Amniotic epithelial cell (primary cell): ENCODE results near the gene PSMC1.
"Not testable (repeated sequence)": the region's sequence is repeated elsewhere in the genome, so short reads cannot be mapped to it uniquely, and the experiment has no call there.

Source experiments
- DNase-seq: peaks from one replicate; pipeline ENCODE4 v3.0.0-alpha.2; 2010; ENCODE audit warnings: low read depth

Gene PSMC1

DNA sequence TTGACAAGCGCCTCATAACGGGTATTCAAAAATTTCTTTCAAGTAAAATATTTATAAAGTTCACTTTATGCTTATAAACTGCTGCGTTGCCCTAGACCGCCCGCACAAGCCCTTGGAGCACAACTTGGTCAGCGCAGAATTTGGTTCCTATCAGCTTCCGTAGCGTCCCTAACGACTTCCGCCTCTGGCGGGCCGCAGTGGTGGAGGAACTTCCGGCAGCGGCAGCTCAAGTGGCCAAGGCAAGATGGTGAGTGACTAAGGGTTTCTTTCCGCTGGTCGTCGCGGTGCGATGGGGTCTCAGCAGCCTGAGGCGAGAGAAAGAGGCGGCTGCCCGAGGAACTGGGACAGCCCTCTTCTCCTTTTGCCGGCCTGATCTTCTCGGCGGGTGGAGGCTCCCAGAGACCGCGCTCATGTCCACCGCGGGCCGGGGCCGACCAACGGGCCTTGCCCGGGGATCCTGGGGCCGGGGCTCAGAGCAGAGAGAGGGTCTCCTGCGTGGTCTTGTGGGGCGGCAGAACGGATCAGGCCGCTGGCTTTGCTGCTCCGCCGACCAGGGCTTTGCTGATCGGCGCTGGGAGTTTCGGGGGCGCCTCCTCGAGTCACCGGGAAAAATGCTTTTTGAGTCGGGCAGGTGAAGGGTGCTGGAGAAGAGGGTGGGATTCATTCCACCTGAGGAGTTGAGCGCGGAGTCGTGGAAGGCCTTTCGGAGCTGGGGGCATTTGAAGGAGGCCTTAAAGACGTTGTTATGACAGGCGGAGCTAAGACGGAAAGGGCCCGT lies at the start of gene PSMC1:
Gene PSMC1 (plus strand): TSS at position 200 of the 778 bp plus-strand sequence. CDS start 45 bp downstream, at position 245.
- DNase-seq = peak; percentile 95

DNA sequence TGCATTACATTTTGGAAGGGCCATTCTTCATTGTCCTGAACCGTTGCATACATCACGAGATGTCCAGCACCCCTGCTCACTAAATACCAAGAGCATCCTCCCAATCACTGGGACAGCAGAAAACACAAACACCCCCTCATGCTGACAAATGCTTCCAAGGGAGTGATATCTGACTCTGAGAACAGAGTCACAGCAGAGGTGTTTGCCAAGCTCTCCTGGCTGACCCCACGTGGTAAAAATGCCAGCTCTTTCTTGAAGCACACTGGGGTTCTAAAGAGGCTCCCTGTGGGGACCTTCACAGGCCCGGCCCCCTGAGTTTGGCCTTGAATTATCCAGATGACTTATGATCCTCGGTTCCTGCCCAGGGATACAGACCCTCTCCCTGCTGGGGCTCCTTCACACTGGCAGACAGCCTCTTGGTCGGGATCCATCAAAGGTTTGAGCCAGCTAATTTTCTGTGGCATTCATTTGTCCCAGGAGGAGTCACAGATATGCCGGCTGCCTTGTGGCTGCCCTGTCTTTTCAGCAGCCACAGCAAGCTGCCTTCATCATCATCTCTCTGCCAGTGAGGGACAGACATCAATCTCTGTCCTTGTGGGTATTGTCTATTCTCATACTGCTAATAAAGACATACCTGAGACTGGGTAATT lies 43.1 kb upstream of the PSMC1 start:
- DNase-seq = no peak

DNA sequence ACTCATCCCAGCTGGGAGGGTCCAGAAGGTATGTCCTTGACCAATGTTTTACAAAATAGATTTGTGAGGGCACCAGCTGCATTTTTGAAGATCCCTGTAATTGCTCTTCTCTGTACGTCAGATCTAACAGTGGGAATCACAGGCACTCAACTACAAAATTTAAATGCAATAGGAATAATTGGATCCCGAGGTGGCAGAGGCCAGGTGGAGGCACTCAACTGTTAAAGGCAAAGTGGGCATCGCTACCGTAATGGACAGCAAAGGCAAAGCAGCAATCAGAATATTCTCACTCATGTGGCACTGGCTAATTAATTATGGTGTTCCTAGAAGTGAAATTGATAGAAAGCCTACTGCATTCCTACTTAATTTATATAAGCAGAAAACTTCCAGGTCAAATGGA lies 27.9 kb upstream of the PSMC1 start:
- DNase-seq = no peak

DNA sequence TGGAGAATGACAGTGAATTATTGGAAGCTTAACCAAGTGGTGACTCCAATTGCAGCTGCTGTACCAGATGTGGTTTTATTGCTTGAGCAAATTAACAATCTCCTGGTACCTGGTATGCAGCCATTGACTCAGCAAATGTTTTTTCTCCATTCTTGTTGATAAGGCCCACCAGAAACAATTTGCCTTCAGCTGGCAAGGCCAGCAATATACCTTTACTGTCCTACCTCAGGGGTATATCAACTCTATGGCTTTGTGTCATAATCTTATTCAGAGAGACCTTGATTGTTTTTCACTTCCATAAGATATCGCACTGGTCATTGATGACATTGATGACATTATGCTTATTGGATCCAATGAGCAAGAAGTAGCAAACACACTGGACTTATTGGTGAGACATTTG lies 26.4 kb upstream of the PSMC1 start:
- not testable (repeated sequence) for DNase-seq

DNA sequence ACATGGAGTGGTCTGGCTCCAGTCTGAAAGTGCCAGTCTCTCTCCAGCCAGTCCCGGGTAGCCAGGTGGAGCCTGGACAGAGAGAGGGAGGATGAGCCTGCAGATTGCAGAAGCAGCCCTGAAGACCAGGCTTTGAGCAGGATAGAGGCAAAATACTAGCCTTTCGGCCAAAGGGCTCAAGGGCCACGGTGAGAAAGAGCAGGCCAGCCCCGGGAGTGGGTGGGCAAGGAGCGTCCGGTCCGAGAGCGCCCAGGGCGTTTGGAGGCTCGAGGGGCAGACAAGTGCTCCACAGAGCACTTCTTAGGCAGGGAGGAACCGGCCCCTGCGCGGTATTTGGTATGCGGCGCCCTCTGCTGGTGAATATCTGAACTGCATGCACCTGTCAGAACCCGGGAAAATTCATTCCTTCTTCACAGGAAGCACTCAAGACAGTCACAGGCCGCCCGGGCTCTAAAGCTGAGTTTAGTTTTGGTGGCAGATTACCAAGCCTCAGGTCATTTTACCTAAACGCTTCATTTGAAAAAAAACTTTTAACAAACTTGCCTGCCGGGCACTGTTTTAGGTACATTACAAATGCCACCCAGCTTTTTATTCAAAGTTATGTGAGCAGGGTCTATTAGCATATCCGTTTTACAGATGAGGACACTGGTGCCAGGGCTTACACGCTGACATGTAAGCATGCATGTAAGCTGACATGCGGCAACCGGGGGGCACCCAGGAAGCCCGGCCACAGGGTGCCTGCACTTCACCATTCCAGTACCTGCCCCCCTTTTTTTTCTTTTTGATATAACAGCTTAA lies 21.0 kb upstream of the PSMC1 start:
- peak; percentile 34 for DNase-seq

DNA sequence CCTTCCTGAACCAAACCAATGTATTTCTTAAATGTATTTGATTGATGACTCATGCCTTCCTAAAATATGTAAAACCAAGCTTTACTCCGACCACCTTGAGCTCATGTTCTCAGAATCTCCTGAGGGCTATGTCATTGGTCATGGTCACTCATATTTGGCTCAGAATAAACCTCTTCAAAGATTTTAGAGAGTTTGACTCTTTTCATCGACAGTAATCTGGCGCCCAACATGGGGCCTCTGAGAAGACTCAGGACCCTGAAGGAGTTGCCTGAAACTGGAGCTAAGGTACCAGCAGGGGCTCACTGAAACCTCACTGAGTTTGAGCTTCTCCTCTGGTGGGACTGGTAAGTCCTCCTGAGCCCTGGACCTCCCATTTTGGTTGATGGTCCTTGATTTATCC lies 17.2 kb upstream of the PSMC1 start:
- DNase-seq = peak; percentile 17

DNA sequence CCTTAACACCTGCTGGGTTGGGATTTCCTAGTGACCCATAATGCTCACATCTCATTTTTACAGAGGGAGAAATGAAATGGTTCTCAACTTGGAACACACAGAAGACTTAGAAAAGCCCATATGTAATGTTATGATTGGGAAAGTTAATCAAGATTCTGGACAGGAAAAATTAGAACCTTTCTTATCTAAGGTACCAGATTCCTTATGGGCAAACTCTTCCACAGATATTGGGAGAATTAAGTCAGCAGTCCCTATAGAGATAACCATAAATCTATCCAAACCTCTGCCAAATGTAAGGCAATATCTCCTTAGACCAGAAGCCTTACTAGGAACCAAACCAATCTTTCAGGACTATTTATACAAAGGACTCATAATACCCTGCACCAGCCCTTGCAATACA lies 13.9 kb upstream of the PSMC1 start:
- DNase-seq = no peak

DNA sequence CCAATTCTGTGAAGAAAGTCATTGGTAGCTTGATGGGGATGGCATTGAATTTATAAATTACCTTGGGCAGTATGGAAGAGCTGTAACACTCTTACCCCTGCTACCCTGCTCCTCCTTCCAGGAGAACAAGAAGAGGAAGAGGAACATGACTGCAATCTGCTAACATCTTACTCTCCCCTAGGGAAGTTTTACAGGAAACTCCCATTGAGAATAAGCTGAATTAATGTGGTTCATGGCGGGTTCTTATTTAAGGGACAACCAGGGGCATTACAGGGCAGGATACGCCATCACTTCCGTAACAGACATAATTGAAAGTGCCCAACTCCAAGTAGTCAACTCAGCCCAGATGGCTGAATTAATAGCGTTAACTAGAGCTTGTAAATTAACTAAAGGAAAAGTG lies 9.4 kb upstream of the PSMC1 start:
- no peak for DNase-seq

DNA sequence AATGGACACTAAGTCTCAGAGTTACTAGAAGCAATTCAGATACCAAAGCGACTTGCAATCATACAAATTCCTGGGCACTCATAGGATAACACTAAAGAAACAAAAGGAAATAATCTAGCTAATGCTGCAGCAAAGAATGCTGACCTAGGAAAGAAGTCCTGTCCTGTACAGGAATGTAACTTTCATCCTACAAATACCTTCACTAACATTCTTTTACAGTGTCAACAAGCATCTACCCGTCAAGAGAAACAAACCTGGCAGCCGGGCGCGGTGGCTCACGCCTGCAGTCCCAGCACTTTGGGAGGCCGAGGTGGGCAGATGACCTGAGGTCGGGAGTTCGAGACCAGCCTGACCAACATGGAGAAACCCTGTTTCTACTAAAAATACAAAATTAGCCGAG lies 8.9 kb upstream of the PSMC1 start:
- not testable (repeated sequence) for DNase-seq

DNA sequence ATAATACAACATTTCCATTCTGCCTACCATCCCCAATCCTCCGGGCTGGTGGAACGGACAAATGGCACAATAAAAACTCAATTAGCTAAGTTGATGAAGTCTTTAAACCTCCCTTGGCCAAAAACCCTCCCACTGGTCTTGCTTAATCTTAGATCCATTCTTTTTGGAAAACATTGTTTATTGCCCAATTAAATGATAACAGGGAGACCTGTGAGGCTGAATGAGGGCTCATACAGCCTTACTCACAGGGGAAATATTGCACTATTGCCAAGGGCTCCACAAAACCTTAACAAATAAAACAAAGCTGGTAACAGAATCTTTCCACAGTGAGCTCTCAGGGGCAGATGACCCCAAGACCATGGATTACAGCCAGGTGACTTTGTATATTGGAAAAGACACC lies 7.8 kb upstream of the PSMC1 start:
- DNase-seq = no peak

DNA sequence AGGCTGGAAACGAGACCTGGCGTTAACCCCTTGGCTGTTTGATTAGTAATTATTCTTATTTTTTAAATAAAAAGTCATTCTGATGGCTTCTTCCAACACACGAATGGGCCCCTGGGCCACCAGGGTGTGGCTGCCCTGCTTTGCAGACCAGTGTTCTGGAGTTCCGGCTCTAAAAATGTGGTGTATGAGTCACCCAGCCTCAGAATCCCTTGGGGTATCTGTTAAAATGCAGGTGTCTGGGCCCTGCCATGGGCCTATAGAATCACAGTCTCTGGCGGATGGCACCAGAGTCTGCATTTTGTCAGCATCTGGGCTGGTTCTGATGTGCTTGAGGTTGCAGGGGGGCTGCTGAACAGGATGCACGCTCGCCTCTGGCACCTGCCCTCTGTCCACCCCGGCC lies 2.5 kb upstream of the PSMC1 start:
- DNase-seq = no peak

DNA sequence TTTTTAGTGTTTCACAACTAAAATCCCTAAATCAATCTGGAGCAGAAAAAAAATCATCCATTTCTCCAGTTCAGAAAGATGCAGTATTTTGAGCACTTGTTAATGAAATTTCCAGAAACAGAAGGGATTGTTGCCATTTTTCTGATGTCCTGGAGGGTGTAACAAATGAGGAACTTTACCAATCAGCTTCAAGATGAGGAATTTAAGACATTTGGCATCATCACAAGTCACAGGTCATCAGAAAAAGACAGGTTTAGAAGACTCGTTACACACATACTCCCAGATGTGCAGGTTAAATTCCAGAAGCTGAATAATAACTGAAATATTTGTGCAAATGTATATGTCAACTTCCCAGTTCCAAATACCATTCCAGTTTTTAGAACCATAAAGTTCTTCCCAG lies 482 bp upstream of the PSMC1 start:
- DNase-seq = no peak

DNA sequence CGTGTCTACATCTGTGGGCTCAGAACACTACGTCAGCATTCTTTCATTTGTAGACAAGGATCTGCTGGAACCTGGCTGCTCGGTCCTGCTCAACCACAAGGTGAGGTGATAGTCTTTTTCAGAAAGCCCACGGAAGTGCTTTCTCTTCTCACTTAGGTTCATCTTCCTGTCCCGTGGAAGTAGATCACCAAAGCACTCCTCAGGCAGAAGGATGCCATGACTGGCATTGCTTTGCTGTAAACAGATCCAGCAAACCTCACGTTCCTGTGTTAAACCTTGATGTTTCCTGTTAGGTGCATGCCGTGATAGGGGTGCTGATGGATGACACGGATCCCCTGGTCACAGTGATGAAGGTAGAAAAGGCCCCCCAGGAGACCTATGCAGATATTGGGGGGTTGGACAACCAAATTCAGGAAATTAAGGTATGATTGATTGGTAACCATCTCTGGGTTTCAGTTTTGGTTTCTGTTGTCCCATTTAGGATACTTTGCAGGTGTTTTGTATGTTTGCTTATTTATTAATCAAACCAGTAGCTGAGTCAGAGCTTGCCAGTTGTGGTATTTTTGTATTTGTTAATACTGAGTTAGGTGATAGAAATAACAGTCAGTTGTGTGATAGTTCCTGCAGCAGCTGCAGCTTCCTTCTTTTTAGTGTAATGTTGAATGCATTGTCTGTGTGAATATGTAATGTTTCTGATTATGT lies 7.5 kb downstream of the PSMC1 start:
- DNase-seq = no peak

DNA sequence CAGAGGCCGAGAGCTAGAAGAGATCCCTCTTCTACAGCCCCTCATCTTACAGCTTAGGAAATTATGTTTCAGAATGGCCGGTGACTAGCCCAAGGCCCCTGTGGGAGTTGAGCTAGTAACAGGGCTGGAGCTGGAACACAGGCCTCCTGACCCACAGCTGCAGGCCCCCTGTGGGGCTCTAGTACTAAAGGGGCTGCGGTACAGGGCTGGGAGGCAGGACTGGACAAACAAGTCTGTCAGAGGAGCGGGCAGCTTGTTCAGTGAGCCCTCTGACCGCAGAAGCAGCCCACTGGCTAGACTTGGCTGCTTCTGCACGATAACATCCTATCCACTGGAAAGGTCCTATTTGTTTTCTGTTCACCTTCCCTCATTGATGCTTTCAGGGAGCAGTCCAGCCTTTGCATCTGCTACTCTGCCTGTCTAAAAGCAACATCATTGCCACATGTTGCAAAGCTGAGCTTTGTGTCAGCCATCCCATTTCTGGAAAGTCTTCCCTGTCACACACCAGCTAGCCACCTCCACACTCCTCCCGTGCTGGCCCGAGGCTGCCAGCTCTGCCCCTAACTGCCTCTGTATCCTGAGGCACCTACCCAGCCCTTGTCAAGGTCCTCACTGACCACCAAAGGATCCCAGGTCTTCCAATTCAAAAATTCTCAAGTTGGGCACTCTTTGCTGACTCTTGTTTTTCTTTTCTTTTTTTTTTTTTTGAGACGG lies 10.2 kb downstream of the PSMC1 start:
- DNase-seq = no peak

DNA sequence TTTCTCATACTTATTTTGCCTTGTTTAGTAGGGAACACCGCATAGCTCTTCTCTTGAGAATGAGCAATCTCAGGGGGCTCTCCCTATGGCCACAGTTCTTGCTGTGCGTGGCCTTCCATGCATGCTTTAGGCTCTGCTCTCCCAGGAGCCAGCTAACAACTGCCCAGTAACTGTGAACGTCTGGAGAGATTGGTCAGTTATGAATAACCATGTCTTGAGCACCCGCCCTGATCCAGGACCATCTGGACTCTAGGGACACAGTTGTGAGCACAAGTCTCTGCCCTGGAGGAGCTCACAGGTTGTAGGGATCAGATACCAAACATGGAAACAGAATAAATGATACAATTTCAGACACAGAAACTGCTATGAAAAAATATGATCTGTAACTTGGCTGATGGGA lies 12.1 kb downstream of the PSMC1 start:
- no peak for DNase-seq

DNA sequence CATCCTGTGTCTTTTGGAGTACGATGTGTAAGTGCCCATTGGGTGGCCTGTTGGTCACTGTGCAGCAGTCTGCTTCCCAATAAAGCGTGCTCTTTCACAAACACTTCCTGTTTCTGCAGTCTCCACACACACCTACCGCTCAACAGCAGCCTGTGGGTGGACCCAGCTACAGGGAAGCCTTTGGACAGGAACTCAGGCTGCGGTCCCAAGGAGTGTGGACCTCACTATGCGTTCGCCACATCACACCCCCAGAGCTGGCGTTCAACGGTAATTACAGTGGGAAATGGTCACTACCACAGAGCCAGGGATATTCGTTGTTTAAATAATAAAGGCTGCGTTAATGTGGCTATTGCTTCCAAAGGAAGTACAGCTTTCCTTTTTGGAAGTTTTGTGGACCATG lies 16.2 kb downstream of the PSMC1 start:
- DNase-seq = no peak

DNA sequence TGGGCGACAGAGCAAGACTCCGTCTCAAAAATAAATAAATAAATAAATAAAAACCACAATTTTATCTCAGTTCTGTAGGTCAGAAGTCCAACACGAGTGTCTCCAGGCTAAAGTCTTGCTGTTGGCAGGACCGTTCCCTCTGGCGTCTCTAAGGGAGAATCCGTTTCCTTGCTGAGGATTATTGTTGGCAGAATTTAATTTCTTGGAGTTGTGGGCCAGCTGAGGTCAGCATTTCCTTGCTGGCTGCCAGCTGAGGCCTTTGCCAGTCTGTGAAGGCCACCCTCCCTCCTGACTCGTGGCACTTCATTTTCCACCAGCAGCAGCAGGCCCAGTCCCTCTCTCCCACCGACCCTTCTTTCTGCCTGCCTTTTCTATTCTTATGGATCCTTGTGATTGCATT lies 17.2 kb downstream of the PSMC1 start:
- no peak for DNase-seq

DNA sequence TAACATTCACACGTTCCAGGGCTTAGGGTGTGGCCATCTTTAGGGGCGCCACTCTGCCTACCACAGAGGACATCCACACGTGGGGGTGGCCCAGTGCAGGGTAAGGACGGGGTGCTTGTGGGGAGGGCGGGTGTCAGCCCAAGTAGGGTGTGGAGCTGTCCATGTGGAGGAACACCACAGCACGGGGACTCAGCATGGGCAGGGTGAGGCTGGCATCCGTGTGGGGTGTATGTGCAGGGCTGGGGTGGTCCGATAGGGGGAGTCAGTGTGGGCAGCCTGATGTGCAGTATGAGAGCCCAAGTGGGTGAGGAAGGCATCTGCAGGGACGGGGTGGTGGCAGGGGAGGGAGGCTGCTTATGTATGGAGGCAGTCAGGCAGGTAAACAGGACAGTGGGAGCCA lies 17.7 kb downstream of the PSMC1 start:
- DNase-seq = no peak

DNA sequence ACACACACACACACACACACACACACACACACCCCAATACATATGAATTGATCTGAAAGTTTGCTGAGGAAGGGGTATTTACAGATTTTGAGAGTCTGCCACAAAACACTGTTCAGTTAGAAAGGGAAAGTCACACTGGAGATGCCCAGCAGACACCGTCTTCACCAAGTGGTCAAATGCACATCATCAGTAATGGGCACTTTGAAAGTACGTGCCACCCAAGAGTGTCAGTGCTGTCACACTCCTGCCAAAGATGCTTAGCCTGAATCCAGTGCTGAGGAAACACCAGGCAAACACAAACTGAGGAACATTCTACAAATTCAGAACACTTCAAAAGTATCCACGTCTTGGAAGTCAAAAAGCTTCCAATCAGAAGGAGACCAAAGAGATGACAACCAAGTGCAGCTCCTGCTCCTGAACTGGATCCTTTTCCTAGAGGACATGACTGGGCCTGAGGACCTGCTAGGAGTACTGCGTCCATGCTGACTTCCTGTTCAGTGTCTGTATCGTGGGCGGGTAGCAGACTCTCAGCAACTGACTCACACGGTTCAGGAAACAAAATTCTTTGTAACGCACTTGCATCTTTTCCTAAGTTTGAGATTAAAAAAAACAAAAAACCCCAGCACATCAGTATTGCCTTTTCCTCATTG lies 18.6 kb downstream of the PSMC1 start:
- peak; percentile 51 for DNase-seq

DNA sequence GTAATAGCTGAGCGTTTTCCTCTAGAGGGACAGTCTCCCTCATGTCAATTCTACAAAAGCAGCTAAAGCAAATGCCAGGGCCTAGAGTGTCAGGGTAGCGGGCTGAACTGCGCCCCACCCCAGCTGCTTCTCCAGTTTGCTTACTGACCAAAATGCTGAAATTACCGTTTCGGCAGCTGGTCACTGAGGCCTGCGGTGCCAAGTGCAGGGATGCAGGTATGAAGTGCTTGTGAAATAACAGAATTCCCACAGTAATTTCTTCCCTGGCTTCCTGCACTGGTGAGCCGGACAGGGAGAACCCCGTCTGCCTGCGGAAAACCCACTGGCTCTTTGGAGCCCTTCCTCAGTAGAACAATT lies 19.1 kb downstream of the PSMC1 start:
- DNase-seq = no peak

DNA sequence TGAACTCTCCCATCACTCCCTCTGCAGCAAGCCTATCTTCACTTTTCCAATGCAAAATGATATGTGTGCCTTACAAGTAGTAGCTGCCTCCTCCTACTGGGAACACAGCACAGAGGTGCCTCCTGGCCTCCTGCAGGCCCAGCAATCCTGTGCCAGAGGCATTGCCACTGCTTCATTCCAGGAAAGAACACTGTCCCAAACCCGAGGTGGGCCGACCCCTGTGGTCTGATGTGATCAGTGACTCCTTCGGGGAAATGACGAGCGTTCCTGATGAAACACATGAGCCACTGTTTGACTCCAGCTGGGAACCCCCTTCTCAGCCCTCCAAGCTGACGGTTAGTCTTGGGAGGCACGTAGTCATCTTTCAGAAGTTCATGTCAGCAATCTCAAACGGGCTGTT lies 19.5 kb downstream of the PSMC1 start:
- DNase-seq = no peak
